ENCODE data around the gene VAV2.

The VAV2 gene

GRCh38 chr9:133779516-133780403, 212.4 kb downstream of the VAV2 start:
- H3K27ac ChIP-seq, result no peak overlapping the region
- TF ChIP-seq ZFX (IDR thresholded peaks at IDR 0.05; ENCODE audit: borderline replicate concordance) (no peak), CTCF (IDR thresholded peaks at IDR 0.05) (no peak)

- TF ChIP-seq ZFX (IDR thresholded peaks at IDR 0.05; ENCODE audit: borderline replicate concordance) (no peak), CTCF (IDR thresholded peaks at IDR 0.05) (no peak)
- H3K27ac ChIP-seq, result no peak overlapping the region
Measured at GRCh38 chr9:133779081-133779480, 213.0 kb downstream of the VAV2 start.

GRCh38 chr9:133778336-133779013, 213.6 kb downstream of the VAV2 start:
- no peak overlapping the region for H3K27ac ChIP-seq
- TF ChIP-seq CTCF (IDR thresholded peaks at IDR 0.05) (no peak), ZFX (IDR thresholded peaks at IDR 0.05; ENCODE audit: borderline replicate concordance) (no peak)

- no peak overlapping the region for H3K27ac ChIP-seq
- TF ChIP-seq CTCF (IDR thresholded peaks at IDR 0.05), result no peak
- no peak for TF ChIP-seq ZFX (IDR thresholded peaks at IDR 0.05; ENCODE audit: borderline replicate concordance)
Measured at GRCh38 chr9:133777871-133778270, 214.3 kb downstream of the VAV2 start.

GRCh38 chr9:133777068-133777791, 214.9 kb downstream of the VAV2 start:
- H3K27ac ChIP-seq, result no peak overlapping the region
- no peak for TF ChIP-seq ZFX (IDR thresholded peaks at IDR 0.05; ENCODE audit: borderline replicate concordance)
- TF ChIP-seq CTCF (IDR thresholded peaks at IDR 0.05), result no peak

- no peak for TF ChIP-seq CTCF (IDR thresholded peaks at IDR 0.05)
- no peak for TF ChIP-seq ZFX (IDR thresholded peaks at IDR 0.05; ENCODE audit: borderline replicate concordance)
- H3K27ac ChIP-seq, result no peak overlapping the region
Measured at GRCh38 chr9:133775951-133776905, 215.9 kb downstream of the VAV2 start.
